HepG2 (cell line): Measurements from ENCODE around the gene TTC28. TPM values are rescaled to one million over a fixed set of nuclear protein-coding genes. Genes with fewer than 3 reads are reported as not detected.

ENCODE experiments used
- AHDC1 ChIP-seq: sonication (generic); formaldehyde crosslinking; IDR thresholded peaks from 2 replicates; pipeline ENCODE4 v1.5.1; 2020; ENCODE audit warnings: mild to moderate bottlenecking, missing genetic modification reagents, borderline replicate concordance
- HBP1 ChIP-seq: IDR thresholded peaks from 2 replicates; pipeline ENCODE4 v1.6.1; 2016; ENCODE audit warnings: low read depth, control low read depth
- MAF1 ChIP-seq: sonication (generic); formaldehyde crosslinking; IDR thresholded peaks from 2 replicates; pipeline ENCODE4 v1.5.0; 2020; ENCODE audit warnings: missing genetic modification reagents, borderline replicate concordance
- MYPOP ChIP-seq: sonication (generic); formaldehyde crosslinking; IDR thresholded peaks from 2 replicates; pipeline ENCODE4 v1.8.1; 2023; ENCODE audit warnings: mild to moderate bottlenecking, moderate library complexity, missing genetic modification reagents
- PREB ChIP-seq: sonication (generic); formaldehyde crosslinking; IDR thresholded peaks from 2 replicates; pipeline ENCODE4 v1.4.0; 2020; ENCODE audit warnings: missing genetic modification reagents
- THAP8 ChIP-seq: sonication (generic); formaldehyde crosslinking; IDR thresholded peaks from 2 replicates; pipeline ENCODE4 v1.5.1; 2020; ENCODE audit warnings: missing genetic modification reagents, mild to moderate bottlenecking, borderline replicate concordance
- ZBTB43 ChIP-seq: sonication (generic); formaldehyde crosslinking; conservative IDR thresholded peaks from 2 replicates; pipeline ENCODE4 v1.4.0; 2020; ENCODE audit warnings: missing genetic modification reagents
- ZBTB49 ChIP-seq: sonication (generic); formaldehyde crosslinking; IDR thresholded peaks from 2 replicates; pipeline ENCODE4 v1.4.0; 2020; ENCODE audit warnings: missing genetic modification reagents, borderline replicate concordance
- ZFP82 ChIP-seq: sonication (generic); formaldehyde crosslinking; IDR thresholded peaks from 2 replicates; pipeline ENCODE4 v1.5.1; 2020; ENCODE audit warnings: mild to moderate bottlenecking, missing genetic modification reagents, borderline replicate concordance
- ZNF30 ChIP-seq: sonication (generic); formaldehyde crosslinking; IDR thresholded peaks from 2 replicates; pipeline ENCODE4 v1.5.0; 2020; ENCODE audit warnings: mild to moderate bottlenecking, missing genetic modification reagents
- ZNF549 ChIP-seq: sonication (generic); formaldehyde crosslinking; IDR thresholded peaks from 2 replicates; pipeline ENCODE4 v1.5.0; 2020; ENCODE audit warnings: missing genetic modification reagents
- ZNF580 ChIP-seq: IDR thresholded peaks from 2 replicates; pipeline ENCODE4 v1.6.1; 2016; ENCODE audit warnings: low read depth, borderline replicate concordance
- polyA plus RNA-seq, 8 experiments: library from polyadenylated mRNA; depleted of rRNA in 3 of 8; stranded (reverse) in 7 of 8; unstranded in 1 of 8; fragments of >200 nt; fragmentation: Illumina TruSeq in 4 of 8; extraction: Trizol in 4 of 8; gene quantifications; 2 replicates each; pipeline versions ENCODE4 v1.2.1 to v1.2.3, GENCODE V29; 2011 to 2016; ENCODE audit warnings: low read depth in 4 of 8, missing spikeins in 1 of 8, mixed read lengths in 1 of 8; ENCODE audit not compliant: insufficient read depth in 1 of 8
- total RNA-seq, 5 experiments: library from RNA; depleted of rRNA; stranded (reverse); fragments of >200 nt; fragmentation: Illumina TruSeq; extraction: Trizol; gene quantifications; 2 replicates each; pipeline ENCODE4 v1.2.3, GENCODE V29; 2016; ENCODE audit warnings: low read depth in 1 of 5

TTC28 gene
- total and polyA plus RNA-seq, 2 of the 13 experiments (the other 11 are each of a cell fraction or from before 2014, with no cell fraction given), result 4.2 to 13.1 TPM

- TF ChIP-seq AHDC1 (CRISPR knock-in tag) (no peak; the same call in 1 of the 2 replicates), ZFP82 (no peak), ZBTB43 (CRISPR knock-in tag) (no peak), PREB (CRISPR knock-in tag) (no peak), MAF1 (CRISPR knock-in tag) (no peak), ZBTB49 (CRISPR knock-in tag) (no peak), MYPOP (no peak; the same call in 1 of the 2 replicates), ZNF30 (CRISPR knock-in tag) (no peak), HBP1 (no peak), THAP8 (no peak), ZNF549 (CRISPR knock-in tag) (no peak), ZNF580 (CRISPR knock-in tag) (0 out of 2 replicates have a peak, but pooled peaks have one; percentile 24)
Measured at GRCh38 chr22:28711820-28712777, 32.5 kb upstream of the TTC28 start (continued).
